Measurements from ENCODE around the gene TMX1. TPM values are rescaled to one million over a fixed set of nuclear protein-coding genes. Genes with fewer than 3 reads are reported as not detected.

TMX1 gene, protein sequence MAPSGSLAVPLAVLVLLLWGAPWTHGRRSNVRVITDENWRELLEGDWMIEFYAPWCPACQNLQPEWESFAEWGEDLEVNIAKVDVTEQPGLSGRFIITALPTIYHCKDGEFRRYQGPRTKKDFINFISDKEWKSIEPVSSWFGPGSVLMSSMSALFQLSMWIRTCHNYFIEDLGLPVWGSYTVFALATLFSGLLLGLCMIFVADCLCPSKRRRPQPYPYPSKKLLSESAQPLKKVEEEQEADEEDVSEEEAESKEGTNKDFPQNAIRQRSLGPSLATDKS
- 42.4 and 42.7 TPM in 2 replicates for total RNA-seq

DNA sequence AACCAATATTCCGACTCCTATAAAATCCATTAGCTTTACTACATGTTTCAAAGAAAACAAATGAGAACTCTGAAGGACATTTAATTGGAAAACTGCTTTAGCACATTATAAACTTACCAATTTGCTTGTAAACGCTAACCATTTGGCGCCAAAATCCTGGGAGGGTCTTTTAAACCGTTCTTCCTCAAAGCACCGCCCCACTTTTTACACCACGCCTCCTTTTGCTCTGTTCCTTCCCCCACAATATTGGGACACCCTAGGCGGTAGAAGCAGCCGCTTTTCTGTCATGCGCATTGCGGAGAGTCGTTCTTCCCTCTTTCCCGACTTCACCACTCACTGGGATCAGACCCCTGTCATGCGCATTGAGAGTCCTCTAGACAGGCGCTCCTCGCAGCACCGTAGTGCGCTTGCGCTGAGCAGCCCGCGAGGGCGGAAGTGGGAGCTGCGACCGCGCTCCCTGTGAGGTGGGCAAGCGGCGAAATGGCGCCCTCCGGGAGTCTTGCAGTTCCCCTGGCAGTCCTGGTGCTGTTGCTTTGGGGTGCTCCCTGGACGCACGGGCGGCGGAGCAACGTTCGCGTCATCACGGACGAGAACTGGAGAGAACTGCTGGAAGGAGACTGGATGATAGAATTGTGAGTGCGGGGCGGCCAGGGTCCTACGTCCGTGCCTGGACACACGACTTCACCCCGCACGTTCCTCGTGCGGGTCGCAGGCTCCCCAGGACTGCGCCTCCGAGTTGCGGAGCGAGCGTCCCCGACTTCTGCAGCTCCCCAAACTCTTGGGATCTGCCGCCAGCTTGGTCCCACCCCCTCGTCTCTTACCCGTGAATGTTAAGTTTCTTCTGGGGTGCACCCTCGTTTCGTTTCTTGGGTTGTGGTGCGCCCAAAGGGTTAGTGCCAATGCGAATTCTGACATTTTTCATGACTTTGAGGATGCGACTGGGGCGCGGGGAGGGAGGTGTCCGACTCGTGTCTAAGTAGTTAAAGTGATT lies at the start of gene TMX1:
Gene TMX1, plus strand, starts transcription at position 435 of the 991 bp plus-strand sequence. Its CDS starts 46 bp downstream, at position 481.

Other genes starting within 250 kb of the TMX1 start
- under 0.01 TPM in 1 of 2 replicates, not detected in the other for gene TRIM9, start 145.1 kb upstream of the TMX1 start, total RNA-seq